Sigmoid colon (tissue), 7 donors: ENCODE data around the gene PRPF40B. TPM values are rescaled to one million over a fixed set of nuclear protein-coding genes. Genes with fewer than 3 reads are reported as not detected.
A peak's percentile ranks its signal among the peaks of the same experiment; 100 is the strongest.

Source experiments
- DNase-seq: peaks from one replicate; pipeline ENCODE4 v3.0.0-alpha.2; 2019
- H3K27ac ChIP-seq, 4 donors: fragments of 200-600 bp; sonication (generic); one replicate each; pipeline ENCODE4 v1.5.1; 2016 to 2019; ENCODE audit warnings: mild to moderate bottlenecking in 1 of 4
- H3K27me3 ChIP-seq, 3 donors: fragments of 200-600 bp; sonication (generic); one replicate each; pipeline ENCODE4 v1.5.1; 2019; ENCODE audit warnings: mild to moderate bottlenecking in 1 of 3
- H3K36me3 ChIP-seq, 4 donors: fragments of 200-600 bp; sonication (generic); one replicate each; pipeline ENCODE4 v1.5.1; 2016 to 2019
- H3K4me1 ChIP-seq, 4 donors: fragments of 200-600 bp; sonication (generic); one replicate each; pipeline ENCODE4 v1.5.1; 2017 to 2019
- H3K4me3 ChIP-seq, 4 donors: fragments of 200-600 bp; sonication (generic); one replicate each; pipeline ENCODE4 v1.5.1; 2017 to 2019; ENCODE audit warnings: mild to moderate bottlenecking in 2 of 4, moderate library complexity in 1 of 4
- H3K9me3 ChIP-seq, 4 donors: fragments of 200-600 bp in 3 of 4; sonication (generic) in 3 of 4; one replicate each; pipeline versions ENCODE4 v1.5.1 to v1.6.1; 2013 to 2019
- EP300 ChIP-seq, 4 donors: sonication (generic); formaldehyde crosslinking; IDR thresholded peaks; one replicate each; pipeline ENCODE4 v1.6.1; 2017; ENCODE audit warnings: antibody characterized with exemption in 4 of 4
- POLR2A ChIP-seq, 2 donors: fragments of 450-650 bp; IDR thresholded peaks; one replicate each; pipeline ENCODE4 v1.6.1; 2016; ENCODE audit warnings: antibody characterized with exemption in 2 of 2, mild to moderate bottlenecking in 2 of 2, moderate library complexity in 2 of 2
- POLR2AphosphoS5 ChIP-seq, 4 donors: sonication (generic); formaldehyde crosslinking; IDR thresholded peaks; one replicate each; pipeline ENCODE4 v1.6.1; 2017; ENCODE audit warnings: antibody characterized with exemption in 4 of 4
- WGBS, 2 donors: extraction: QIAGEN DNeasy Blood & Tissue Kit; methylation state at CpG; one replicate each; pipeline ENCODE4 v1.1.7; 2013; 5-methylcytosine and 5-hydroxymethylcytosine counted together
- intact Hi-C: fragments of 100-400 bp; cut with DNase I; formaldehyde crosslinking; loops from one replicate; pipeline ENCODE4 v1.15.1; 2023
- polyA plus RNA-seq, 3 donors: library from polyadenylated mRNA; stranded (reverse); fragments of 200-250 nt; gene quantifications; one replicate each; pipeline ENCODE4 v1.2.3, GENCODE V29; 2013
- total RNA-seq, 4 donors: library from RNA; depleted of rRNA; stranded (reverse); fragments of >200 nt; gene quantifications; one replicate each; pipeline ENCODE4 v1.1.0, GENCODE V29; 2016
- TF ChIP-seq, protein P1 (sequence below), 4 experiments: fragments of 450-650 bp in 3 of 4; fragments of 200-600 bp in 1 of 4; IDR thresholded peaks; one replicate each; pipeline ENCODE4 v1.5.1; 2016 to 2019; ENCODE audit warnings: antibody characterized with exemption in 4 of 4, mild to moderate bottlenecking in 3 of 4, moderate library complexity in 2 of 4
- donor health status: healthy with polysubstance abuse.
- donor health status: Bipolar disorder and iron deficiency.
- donor health status: healthy.

PRPF40B gene
- total and polyA plus RNA-seq, 7 donors, result 1.4 to 27.5 (median 13.3) TPM

DNA sequence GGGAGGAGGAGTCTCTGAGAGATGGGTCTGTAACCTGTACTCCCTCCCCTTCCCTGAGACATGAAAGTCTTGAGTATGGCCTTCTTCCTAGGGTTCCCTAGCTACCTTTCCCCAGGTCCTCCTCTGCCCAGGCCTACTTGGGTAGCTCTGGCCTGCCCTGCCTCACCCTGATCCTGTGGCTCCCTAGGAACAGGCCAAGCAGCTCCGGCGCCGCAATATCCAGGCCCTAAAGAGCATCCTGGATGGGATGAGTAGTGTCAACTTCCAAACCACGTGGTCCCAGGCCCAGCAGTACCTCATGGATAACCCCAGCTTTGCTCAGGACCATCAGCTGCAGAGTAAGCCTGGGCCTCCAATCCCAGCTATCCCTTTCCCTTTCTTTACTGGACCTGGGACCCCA lies 12.3 kb downstream of the PRPF40B start:
- intact Hi-C loops, result no loop called here
- H3K36me3 ChIP-seq, result peaks cover 3 to 39% (median 7%) of the 10 kb centered on the region in 4 donors
- 91 to 94% methylated on average over 4 of the region's 4 CpGs for WGBS, 2 donors

DNA sequence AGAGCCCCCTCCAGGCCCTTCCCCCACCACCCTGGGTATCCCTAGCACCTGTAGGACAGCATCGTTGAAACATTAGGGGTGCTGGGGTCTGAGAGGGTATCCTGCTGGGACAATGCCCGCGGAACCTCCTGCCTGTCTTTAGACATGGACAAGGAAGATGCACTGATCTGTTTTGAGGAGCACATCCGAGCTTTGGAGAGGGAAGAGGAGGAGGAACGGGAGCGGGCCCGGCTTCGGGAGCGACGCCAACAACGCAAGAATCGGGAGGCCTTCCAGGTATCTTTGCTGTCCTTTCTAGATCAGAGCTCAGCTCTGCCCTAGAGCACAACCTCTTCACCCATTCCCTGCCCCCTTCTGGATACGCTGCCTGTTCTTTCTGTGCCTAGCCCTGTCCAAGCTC lies 13.2 kb downstream of the PRPF40B start:
- H3K27ac ChIP-seq, result peak overlapping the region; percentile 43 to 73 (median 62)

More for the DNA sequence above, 12.3 kb downstream of the PRPF40B start:
- no peak overlapping the region for H3K4me3 ChIP-seq
- no peaks in the 10 kb centered on the region for H3K27me3 ChIP-seq
- no peak for TF ChIP-seq POLR2A (IDR thresholded peaks at IDR 0.05)
- TF ChIP-seq EP300 (IDR thresholded peaks at IDR 0.05), result no peak
- TF ChIP-seq POLR2AphosphoS5 (IDR thresholded peaks at IDR 0.05), result no peak
- TF ChIP-seq, protein P1, sequence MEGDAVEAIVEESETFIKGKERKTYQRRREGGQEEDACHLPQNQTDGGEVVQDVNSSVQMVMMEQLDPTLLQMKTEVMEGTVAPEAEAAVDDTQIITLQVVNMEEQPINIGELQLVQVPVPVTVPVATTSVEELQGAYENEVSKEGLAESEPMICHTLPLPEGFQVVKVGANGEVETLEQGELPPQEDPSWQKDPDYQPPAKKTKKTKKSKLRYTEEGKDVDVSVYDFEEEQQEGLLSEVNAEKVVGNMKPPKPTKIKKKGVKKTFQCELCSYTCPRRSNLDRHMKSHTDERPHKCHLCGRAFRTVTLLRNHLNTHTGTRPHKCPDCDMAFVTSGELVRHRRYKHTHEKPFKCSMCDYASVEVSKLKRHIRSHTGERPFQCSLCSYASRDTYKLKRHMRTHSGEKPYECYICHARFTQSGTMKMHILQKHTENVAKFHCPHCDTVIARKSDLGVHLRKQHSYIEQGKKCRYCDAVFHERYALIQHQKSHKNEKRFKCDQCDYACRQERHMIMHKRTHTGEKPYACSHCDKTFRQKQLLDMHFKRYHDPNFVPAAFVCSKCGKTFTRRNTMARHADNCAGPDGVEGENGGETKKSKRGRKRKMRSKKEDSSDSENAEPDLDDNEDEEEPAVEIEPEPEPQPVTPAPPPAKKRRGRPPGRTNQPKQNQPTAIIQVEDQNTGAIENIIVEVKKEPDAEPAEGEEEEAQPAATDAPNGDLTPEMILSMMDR (IDR thresholded peaks at IDR 0.05), result no peak
- peak overlapping the region in 1 of 4 donors; percentile 73 for H3K27ac ChIP-seq
- H3K9me3 ChIP-seq, result no peaks in the 10 kb centered on the region
- DNase-seq, result no peak
- peaks cover 0 to 19% (median 16%) of the 10 kb centered on the region in 4 donors for H3K4me1 ChIP-seq

DNA sequence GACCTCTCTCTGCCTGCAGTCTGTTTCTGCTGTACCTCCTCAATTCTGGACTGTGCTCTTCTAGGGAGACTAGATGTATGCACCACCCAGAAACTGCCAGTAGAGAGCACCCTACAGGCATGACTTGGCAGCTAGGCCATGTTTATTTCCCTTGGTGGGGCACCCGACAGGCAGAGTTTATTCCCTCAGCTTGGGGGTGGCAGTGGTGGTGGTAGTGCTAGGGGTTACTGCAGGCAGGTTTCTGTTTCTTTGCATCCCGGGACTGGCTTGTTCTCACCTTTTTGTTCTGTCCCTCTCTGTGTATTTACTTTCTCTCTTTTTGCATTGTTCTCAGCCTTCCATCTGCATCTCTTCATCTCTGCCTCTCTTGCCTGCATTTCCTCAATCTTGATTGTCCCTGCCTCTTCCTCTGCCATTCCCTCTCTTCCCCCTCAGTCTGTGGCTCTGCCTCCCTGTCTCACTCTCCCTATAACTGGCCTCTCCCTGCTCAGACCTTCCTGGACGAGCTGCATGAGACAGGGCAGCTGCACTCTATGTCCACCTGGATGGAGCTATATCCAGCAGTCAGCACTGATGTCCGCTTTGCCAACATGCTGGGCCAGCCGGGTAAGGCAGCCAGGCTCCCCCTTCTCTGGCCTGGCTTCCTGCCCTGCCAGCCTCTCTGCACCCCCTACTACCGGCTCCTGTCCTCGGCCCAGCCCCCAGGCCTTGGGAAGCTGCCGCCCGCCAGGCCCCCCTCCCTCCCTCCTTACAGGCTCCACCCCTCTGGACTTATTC lies 13.8 kb downstream of the PRPF40B start:
- no peak overlapping the region for H3K4me3 ChIP-seq
- no peaks in the 10 kb centered on the region for H3K27me3 ChIP-seq
- 46 to 70% methylated on average over 9 of the region's 9 CpGs for WGBS, 2 donors
- peak overlapping the region; percentile 43 to 73 (median 62) for H3K27ac ChIP-seq
- H3K36me3 ChIP-seq, result peaks cover 3 to 46% (median 5%) of the 10 kb centered on the region in 4 donors
- TF ChIP-seq POLR2AphosphoS5 (IDR thresholded peaks at IDR 0.05), result peak in 3 of 4 donors; percentile 5 to 36 (median 34)
- TF ChIP-seq POLR2A (IDR thresholded peaks at IDR 0.05), result no peak
- TF ChIP-seq EP300 (IDR thresholded peaks at IDR 0.05), result no peak
- TF ChIP-seq, protein P1 (IDR thresholded peaks at IDR 0.05), result peak; percentile 68 to 82 (median 69)
- peak; percentile 82 for DNase-seq
- H3K9me3 ChIP-seq, result no peaks in the 10 kb centered on the region
- intact Hi-C loops, result no loop called here
- H3K4me1 ChIP-seq, result peaks cover 0 to 19% (median 16%) of the 10 kb centered on the region in 4 donors

More for the DNA sequence above, 13.2 kb downstream of the PRPF40B start:
- Histone ChIP-seq H3K27me3 (no peaks in the 10 kb centered on the region), H3K4me3 (no peak overlapping the region), H3K9me3 (no peaks in the 10 kb centered on the region), H3K4me1 (peaks cover 0 to 19% (median 16%) of the 10 kb centered on the region in 4 donors), H3K36me3 (peaks cover 3 to 46% (median 7%) of the 10 kb centered on the region in 4 donors)
- 85 to 89% methylated on average over 13 of the region's 13 CpGs for WGBS, 2 donors
- intact Hi-C loops, result no loop called here
- TF ChIP-seq POLR2A (IDR thresholded peaks at IDR 0.05), result no peak
- TF ChIP-seq, protein P1 (IDR thresholded peaks at IDR 0.05), result no peak
- TF ChIP-seq POLR2AphosphoS5 (IDR thresholded peaks at IDR 0.05), result no peak
- TF ChIP-seq EP300 (IDR thresholded peaks at IDR 0.05), result no peak
- DNase-seq, result peak; percentile 72

DNA sequence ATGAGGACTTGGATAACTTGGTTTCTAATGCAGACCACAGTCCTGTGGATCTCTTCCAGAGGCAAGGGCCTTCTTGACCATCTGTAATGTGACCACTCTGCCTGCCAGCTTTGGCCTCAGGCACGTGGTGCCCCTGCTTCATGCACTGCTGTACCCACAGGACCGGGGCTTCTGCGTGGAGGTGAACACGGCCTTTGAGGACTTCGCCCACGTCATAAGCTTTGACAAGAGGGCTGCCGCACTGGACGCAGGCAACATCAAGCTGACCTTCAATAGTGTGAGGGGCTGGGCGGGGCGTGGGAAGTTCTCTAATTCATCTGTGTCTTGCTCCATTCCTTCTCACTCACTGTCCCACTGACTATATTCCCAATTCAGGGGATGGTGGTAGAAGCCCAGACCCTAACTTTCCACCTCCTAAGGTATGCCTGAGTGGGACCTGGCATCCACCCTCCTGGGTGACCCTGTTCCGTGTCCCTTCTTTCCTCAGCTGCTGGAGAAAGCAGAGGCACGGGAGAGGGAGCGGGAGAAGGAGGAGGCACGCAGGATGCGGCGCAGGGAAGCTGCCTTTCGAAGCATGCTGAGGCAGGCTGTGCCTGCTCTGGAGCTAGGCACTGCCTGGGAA lies 18.5 kb downstream of the PRPF40B start:
- no peak overlapping the region for H3K27ac ChIP-seq
- intact Hi-C loops, result no loop called here
- peaks cover 10 to 70% (median 15%) of the 10 kb centered on the region in 4 donors for H3K36me3 ChIP-seq
- DNase-seq, result no peak
- peaks cover 0 to 24% (median 16%) of the 10 kb centered on the region in 4 donors for H3K4me1 ChIP-seq
- H3K9me3 ChIP-seq, result no peaks in the 10 kb centered on the region
- H3K27me3 ChIP-seq, result no peaks in the 10 kb centered on the region
- WGBS, 2 donors, result 94% methylated on average over 17 of the region's 17 CpGs
- TF ChIP-seq POLR2A (IDR thresholded peaks at IDR 0.05) (no peak), EP300 (IDR thresholded peaks at IDR 0.05) (no peak), POLR2AphosphoS5 (IDR thresholded peaks at IDR 0.05) (no peak)
- TF ChIP-seq, protein P1 (IDR thresholded peaks at IDR 0.05), result no peak
- H3K4me3 ChIP-seq, result no peak overlapping the region
